ENCODE measurements around the gene ZIC4.

Gene ZIC4

GRCh38 chr3:147411238-147411814 lies 5.0 kb upstream of the ZIC4 start:
- no peak for ATAC-seq
- TF ChIP-seq ISL1 (CRISPR knock-in tag; IDR thresholded peaks at IDR 0.05) (no peak), ZC3H10 (CRISPR knock-in tag; IDR thresholded peaks at IDR 0.05) (no peak), ZFP3 (CRISPR knock-in tag; IDR thresholded peaks at IDR 0.05) (no peak), TOX (CRISPR knock-in tag; IDR thresholded peaks at IDR 0.05; ENCODE audit: borderline replicate concordance) (no peak), CSDC2 (CRISPR knock-in tag; IDR thresholded peaks at IDR 0.05) (no peak), PATZ1 (CRISPR knock-in tag; IDR thresholded peaks at IDR 0.05; ENCODE audit: borderline replicate concordance) (no peak), ARNTL (CRISPR knock-in tag; IDR thresholded peaks at IDR 0.05; ENCODE audit: borderline replicate concordance, low read depth) (no peak), GLIS3 (CRISPR knock-in tag; IDR thresholded peaks at IDR 0.05) (no peak), OSR1 (CRISPR knock-in tag; IDR thresholded peaks at IDR 0.05) (no peak), POU6F1 (CRISPR knock-in tag; IDR thresholded peaks at IDR 0.05; ENCODE audit: borderline replicate concordance, low read depth) (no peak), CSRNP3 (CRISPR knock-in tag; IDR thresholded peaks at IDR 0.05) (no peak), ZNF565 (CRISPR knock-in tag; conservative IDR thresholded peaks at IDR 0.05; ENCODE audit: low read depth) (no peak), CREB5 (CRISPR knock-in tag; IDR thresholded peaks at IDR 0.05; ENCODE audit: low read depth) (no peak), PPARA (CRISPR knock-in tag; IDR thresholded peaks at IDR 0.05; ENCODE audit: borderline replicate concordance) (no peak), SNAI2 (CRISPR knock-in tag; IDR thresholded peaks at IDR 0.05) (no peak), ZFP30 (CRISPR knock-in tag; IDR thresholded peaks at IDR 0.05) (no peak), RARB (CRISPR knock-in tag; IDR thresholded peaks at IDR 0.05) (no peak), TCF4 (CRISPR knock-in tag; IDR thresholded peaks at IDR 0.05; ENCODE audit: borderline replicate concordance) (no peak)

- TF ChIP-seq ARNTL (CRISPR knock-in tag; IDR thresholded peaks at IDR 0.05; ENCODE audit: borderline replicate concordance, low read depth): no peak
- TF ChIP-seq ZNF70 (CRISPR knock-in tag; IDR thresholded peaks at IDR 0.05): no peak
- TF ChIP-seq ZC3H10 (CRISPR knock-in tag; IDR thresholded peaks at IDR 0.05): no peak
- no peak for TF ChIP-seq GLIS3 (CRISPR knock-in tag; IDR thresholded peaks at IDR 0.05)
- no peak for TF ChIP-seq TCF4 (CRISPR knock-in tag; IDR thresholded peaks at IDR 0.05; ENCODE audit: borderline replicate concordance)
- TF ChIP-seq TOX (CRISPR knock-in tag; IDR thresholded peaks at IDR 0.05; ENCODE audit: borderline replicate concordance): no peak
- no peak for TF ChIP-seq ZFP3 (CRISPR knock-in tag; IDR thresholded peaks at IDR 0.05)
- no peak for TF ChIP-seq PATZ1 (CRISPR knock-in tag; IDR thresholded peaks at IDR 0.05; ENCODE audit: borderline replicate concordance)
- no peak for TF ChIP-seq OSR1 (CRISPR knock-in tag; IDR thresholded peaks at IDR 0.05)
- ATAC-seq: no peak
Observed at GRCh38 chr3:147410526-147411237, 4.3 kb upstream of the ZIC4 start.

GRCh38 chr3:147410116-147410525 lies 3.8 kb upstream of the ZIC4 start:
- TF ChIP-seq ESRRG (CRISPR knock-in tag; IDR thresholded peaks at IDR 0.05): no peak
- no peak for TF ChIP-seq PATZ1 (CRISPR knock-in tag; IDR thresholded peaks at IDR 0.05; ENCODE audit: borderline replicate concordance)
- TF ChIP-seq TOX (CRISPR knock-in tag; IDR thresholded peaks at IDR 0.05; ENCODE audit: borderline replicate concordance): no peak
- TF ChIP-seq ZFP3 (CRISPR knock-in tag; IDR thresholded peaks at IDR 0.05): no peak
- TF ChIP-seq CSRNP3 (CRISPR knock-in tag; IDR thresholded peaks at IDR 0.05): no peak
- TF ChIP-seq ZNF565 (CRISPR knock-in tag; conservative IDR thresholded peaks at IDR 0.05; ENCODE audit: low read depth): no peak
- ATAC-seq: no peak
